Measurements from ENCODE around the gene ACP7. TPM values are rescaled to one million over a fixed set of nuclear protein-coding genes. Genes with fewer than 3 reads are reported as not detected.

Gene ACP7
- polyA plus RNA-seq, 1 of the 3 experiments (the other 2 are of a cell fraction), result 0.36 TPM

DNA sequence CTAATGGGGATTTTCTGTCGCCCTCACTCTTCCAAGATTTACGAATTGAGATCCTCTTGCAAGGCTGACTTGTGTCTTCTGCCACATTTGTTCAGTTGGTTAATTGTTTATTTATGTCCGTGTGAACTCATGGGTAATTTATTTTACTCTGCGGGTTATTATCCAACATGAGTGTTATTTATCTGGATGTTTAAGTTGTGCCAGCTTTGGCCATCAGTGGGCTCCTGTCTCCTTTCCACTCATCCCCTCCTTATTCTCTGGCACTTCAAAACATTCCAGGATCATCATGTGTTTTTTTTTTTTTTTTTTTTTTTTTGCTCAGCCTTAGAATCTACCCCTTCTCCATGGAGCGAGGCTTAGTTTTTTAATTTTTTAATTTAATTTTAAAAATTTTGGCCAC is 19.0 kb downstream of the ACP7 start:
- POLR2A ChIA-PET, result no interaction called here
- TF ChIP-seq PBX3 (IDR thresholded peaks at IDR 0.05), result no peak
- no peak for TF ChIP-seq GABPA (IDR thresholded peaks at IDR 0.05; ENCODE audit: low read depth)
- no peak for TF ChIP-seq EP300 (IDR thresholded peaks at IDR 0.05; ENCODE audit: borderline replicate concordance in 1 of 2, low read depth in 1 of 2, low read length in 1 of 2)
- no peak for TF ChIP-seq RFX5 (IDR thresholded peaks at IDR 0.05; ENCODE audit: low read length)
- TF ChIP-seq MXI1 (IDR thresholded peaks at IDR 0.05; ENCODE audit: low read depth, low read length), result no peak
- no peak for TF ChIP-seq TAF1 (IDR thresholded peaks at IDR 0.05; ENCODE audit: borderline replicate concordance, low read depth, low read length)
- no peak for TF ChIP-seq CTCF (IDR thresholded peaks at IDR 0.05)
- H3K4me3 ChIP-seq (ENCODE audit: low read depth in 2 of 2, low read length in 1 of 2), result no peak overlapping the region
- H3K27ac ChIP-seq (ENCODE audit: low read depth in 2 of 2, low read length in 1 of 2), result no peak overlapping the region
- H2AFZ ChIP-seq (ENCODE audit: low read depth), result no peak overlapping the region
- WGBS (ENCODE audit: low lambda C conversion rate), result 71% methylated on average over 5 of the region's 5 CpGs
- H3K4me2 ChIP-seq, result no peak overlapping the region
- no peaks in the 10 kb centered on the region for H3K27me3 ChIP-seq (ENCODE audit: insufficient read depth)
- peaks cover 0 to 3% of the 10 kb centered on the region in 2 experiments; a peak in 1 of 4 replicates for H3K4me1 ChIP-seq (ENCODE audit: control insufficient read depth in 1 of 2, insufficient read depth in 2 of 2, low read depth in 1 of 2, low read length in 1 of 2)
- no peaks in the 10 kb centered on the region for H3K9me3 ChIP-seq
- peaks cover 10% of the 10 kb centered on the region for H3F3A ChIP-seq (replicated peaks; ENCODE audit: insufficient read depth)
- H3K9me2 ChIP-seq, result no peaks in the 10 kb centered on the region
- H3K9ac ChIP-seq, result no peak overlapping the region
- DNase-seq, result no peak
- no peaks in the 10 kb centered on the region for H3K79me2 ChIP-seq (ENCODE audit: insufficient read depth)
- no peaks in the 10 kb centered on the region for H3K36me3 ChIP-seq (replicated peaks in 1 of 2; ENCODE audit: control insufficient read depth in 1 of 2, insufficient read depth in 2 of 2, low read length in 1 of 2)
- CTCF ChIA-PET, result interaction anchor here (0.7 to 1.6 kb wide), 4 partner anchors 9 to 224 kb away, joined by 3 to 5 read pairs (median 3); no protein-coding TSS in a partner anchor
- H4K20me1 ChIP-seq (ENCODE audit: insufficient read depth), result no peaks in the 10 kb centered on the region

- ChIA-PET POLR2A (no interaction called here), CTCF (interaction anchor here (0.6 to 1.6 kb wide), 4 partner anchors 8 to 223 kb away, joined by 3 to 5 read pairs (median 4); no protein-coding TSS in a partner anchor)
These were observed 20.0 kb downstream of the ACP7 start for GRCh38 chr19:39104186-39104596.

More at GRCh38 chr19:39104186-39104596, 20.0 kb downstream of the ACP7 start:
- Histone ChIP-seq H3F3A (replicated peaks; ENCODE audit: insufficient read depth) (peaks cover 10% of the 10 kb centered on the region), H3K4me2 (no peak overlapping the region), H3K9ac (no peak overlapping the region), H2AFZ (ENCODE audit: low read depth) (no peak overlapping the region), H3K27me3 (ENCODE audit: insufficient read depth) (no peaks in the 10 kb centered on the region), H4K20me1 (ENCODE audit: insufficient read depth) (no peaks in the 10 kb centered on the region), H3K79me2 (ENCODE audit: insufficient read depth) (no peaks in the 10 kb centered on the region), H3K36me3 (replicated peaks in 1 of 2; ENCODE audit: control insufficient read depth in 1 of 2, insufficient read depth in 2 of 2, low read length in 1 of 2) (no peaks in the 10 kb centered on the region), H3K9me2 (no peaks in the 10 kb centered on the region), H3K27ac (ENCODE audit: low read depth in 2 of 2, low read length in 1 of 2) (no peak overlapping the region), H3K4me1 (ENCODE audit: control insufficient read depth in 1 of 2, insufficient read depth in 2 of 2, low read depth in 1 of 2, low read length in 1 of 2) (peaks cover 0 to 3% of the 10 kb centered on the region in 2 experiments; a peak in 1 of 4 replicates), H3K4me3 (ENCODE audit: low read depth in 2 of 2, low read length in 1 of 2) (no peak overlapping the region), H3K9me3 (no peaks in the 10 kb centered on the region)
- no peak for TF ChIP-seq GABPA (IDR thresholded peaks at IDR 0.05; ENCODE audit: low read depth)
- TF ChIP-seq TAF1 (IDR thresholded peaks at IDR 0.05; ENCODE audit: borderline replicate concordance, low read depth, low read length), result no peak
- no peak for TF ChIP-seq POLR2AphosphoS5 (IDR thresholded peaks at IDR 0.05; ENCODE audit: low read depth, low read length)
- no peak for TF ChIP-seq CHD2 (IDR thresholded peaks at IDR 0.05; ENCODE audit: low read length, partially characterized antibody)
- TF ChIP-seq GATA2 (CRISPR knock-in tag; IDR thresholded peaks at IDR 0.05), result peak; percentile 62
- TF ChIP-seq, protein P1, sequence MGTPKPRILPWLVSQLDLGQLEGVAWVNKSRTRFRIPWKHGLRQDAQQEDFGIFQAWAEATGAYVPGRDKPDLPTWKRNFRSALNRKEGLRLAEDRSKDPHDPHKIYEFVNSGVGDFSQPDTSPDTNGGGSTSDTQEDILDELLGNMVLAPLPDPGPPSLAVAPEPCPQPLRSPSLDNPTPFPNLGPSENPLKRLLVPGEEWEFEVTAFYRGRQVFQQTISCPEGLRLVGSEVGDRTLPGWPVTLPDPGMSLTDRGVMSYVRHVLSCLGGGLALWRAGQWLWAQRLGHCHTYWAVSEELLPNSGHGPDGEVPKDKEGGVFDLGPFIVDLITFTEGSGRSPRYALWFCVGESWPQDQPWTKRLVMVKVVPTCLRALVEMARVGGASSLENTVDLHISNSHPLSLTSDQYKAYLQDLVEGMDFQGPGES (IDR thresholded peaks at IDR 0.05; ENCODE audit: low read depth, low read length), result no peak
- TF ChIP-seq MEF2A (IDR thresholded peaks at IDR 0.05; ENCODE audit: borderline replicate concordance, low read depth), result no peak
- peak; percentile 58 for DNase-seq
- 78% methylated on average over 5 of the region's 5 CpGs for WGBS (ENCODE audit: low lambda C conversion rate)
